ENCODE measurements around the gene NGB. TPM values are rescaled to one million over a fixed set of nuclear protein-coding genes. Genes with fewer than 3 reads are reported as not detected.

The NGB gene
- total and polyA plus RNA-seq, 2 donors (not counting 1 experiment from before 2014, with no cell fraction given): not detected

DNA sequence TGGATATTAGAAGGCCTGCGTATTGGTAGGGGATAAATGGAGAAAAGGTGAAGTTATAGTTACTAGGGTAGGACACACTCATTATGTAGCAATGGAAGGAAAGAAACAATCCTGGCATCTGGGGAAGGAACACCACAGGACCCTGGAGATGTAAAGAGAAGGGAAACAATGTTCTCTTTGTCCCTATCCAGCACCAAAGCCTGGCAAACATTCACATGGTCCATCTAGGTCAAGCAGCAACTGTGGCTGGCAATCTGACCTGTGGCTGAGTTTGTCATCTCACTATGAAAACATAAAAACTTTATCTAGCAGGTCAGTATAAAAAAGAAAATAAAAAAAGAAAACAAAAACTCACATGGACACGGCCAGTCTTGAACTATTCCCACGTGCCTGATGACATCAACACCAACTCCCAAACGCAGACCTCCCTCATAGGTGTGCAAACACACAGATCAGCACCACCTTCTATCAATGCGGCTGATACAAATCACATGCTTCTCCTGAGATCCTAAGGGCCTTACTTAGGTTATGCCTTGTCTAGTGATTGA lies 47.1 kb upstream of the NGB start:
- H3K27me3 ChIP-seq (ENCODE audit: control insufficient read depth, insufficient read depth, low read length): no peaks in the 10 kb centered on the region
- no peak overlapping the region for H3K4me3 ChIP-seq (replicated peaks in 1 of 4; ENCODE audit: control extremely low read depth in 1 of 4, insufficient read depth in 1 of 4, low read depth in 3 of 4, low read length in 4 of 4)
- H3K9me3 ChIP-seq (ENCODE audit: control insufficient read depth, insufficient read depth, low read depth, low read length): no peaks in the 10 kb centered on the region
- H3K4me1 ChIP-seq (ENCODE audit: control insufficient read depth, extremely low read depth, insufficient read depth, low read length): peaks cover 5% of the 10 kb centered on the region
- H3K4me2 ChIP-seq (ENCODE audit: extremely low read depth, insufficient read depth, low read length): no peak overlapping the region
- H3K36me3 ChIP-seq (ENCODE audit: control insufficient read depth, insufficient read depth, low read length): no peaks in the 10 kb centered on the region
- H4K20me1 ChIP-seq (ENCODE audit: control insufficient read depth, extremely low read depth, insufficient read depth, low read length): no peaks in the 10 kb centered on the region
- peaks cover 5% of the 10 kb centered on the region for H3K79me2 ChIP-seq (ENCODE audit: control insufficient read depth, insufficient read depth, low read length)
- no peak for DNase-seq (ENCODE audit: low read depth in 2 of 2)
- TF ChIP-seq, protein P1, sequence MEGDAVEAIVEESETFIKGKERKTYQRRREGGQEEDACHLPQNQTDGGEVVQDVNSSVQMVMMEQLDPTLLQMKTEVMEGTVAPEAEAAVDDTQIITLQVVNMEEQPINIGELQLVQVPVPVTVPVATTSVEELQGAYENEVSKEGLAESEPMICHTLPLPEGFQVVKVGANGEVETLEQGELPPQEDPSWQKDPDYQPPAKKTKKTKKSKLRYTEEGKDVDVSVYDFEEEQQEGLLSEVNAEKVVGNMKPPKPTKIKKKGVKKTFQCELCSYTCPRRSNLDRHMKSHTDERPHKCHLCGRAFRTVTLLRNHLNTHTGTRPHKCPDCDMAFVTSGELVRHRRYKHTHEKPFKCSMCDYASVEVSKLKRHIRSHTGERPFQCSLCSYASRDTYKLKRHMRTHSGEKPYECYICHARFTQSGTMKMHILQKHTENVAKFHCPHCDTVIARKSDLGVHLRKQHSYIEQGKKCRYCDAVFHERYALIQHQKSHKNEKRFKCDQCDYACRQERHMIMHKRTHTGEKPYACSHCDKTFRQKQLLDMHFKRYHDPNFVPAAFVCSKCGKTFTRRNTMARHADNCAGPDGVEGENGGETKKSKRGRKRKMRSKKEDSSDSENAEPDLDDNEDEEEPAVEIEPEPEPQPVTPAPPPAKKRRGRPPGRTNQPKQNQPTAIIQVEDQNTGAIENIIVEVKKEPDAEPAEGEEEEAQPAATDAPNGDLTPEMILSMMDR (conservative IDR thresholded peaks at IDR 0.05 in 1 of 2, IDR thresholded peaks at IDR 0.05 in 1 of 2; ENCODE audit: low read depth in 1 of 2, low read length in 2 of 2): no peak
- TF ChIP-seq EZH2 (IDR thresholded peaks at IDR 0.05; ENCODE audit: low read length, missing control alignments): no peak
- no peak overlapping the region for H3K27ac ChIP-seq (ENCODE audit: insufficient read depth, low read length)
- no peak overlapping the region for H2AFZ ChIP-seq (ENCODE audit: low read length)
- no peak overlapping the region for H3K9ac ChIP-seq (ENCODE audit: insufficient read depth, low read length)

DNA sequence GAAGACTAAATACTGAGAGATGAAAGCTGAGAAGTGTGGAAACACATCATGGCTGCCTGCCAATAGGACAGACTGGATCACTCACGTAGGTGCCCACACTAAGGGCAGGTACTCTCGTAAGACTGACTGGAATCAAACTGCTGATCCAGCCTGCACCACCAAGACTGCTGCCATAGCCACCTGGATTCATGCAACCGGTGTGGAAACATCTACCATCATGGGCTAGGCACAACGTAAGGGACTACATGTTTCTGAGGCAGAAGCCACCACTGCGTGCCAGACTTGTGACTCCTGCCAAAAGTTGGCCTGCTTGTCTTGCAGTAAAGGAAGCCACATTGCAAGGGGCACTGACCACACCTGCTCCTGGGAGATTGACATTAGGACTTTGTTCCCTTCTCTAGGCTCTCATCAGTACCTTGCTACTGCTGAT lies 45.9 kb upstream of the NGB start:
- Histone ChIP-seq H3K4me1 (ENCODE audit: control insufficient read depth, extremely low read depth, insufficient read depth, low read length) (peaks cover 5% of the 10 kb centered on the region), H3K9ac (ENCODE audit: insufficient read depth, low read length) (no peak overlapping the region), H3K9me3 (ENCODE audit: control insufficient read depth, insufficient read depth, low read depth, low read length) (no peaks in the 10 kb centered on the region), H3K36me3 (ENCODE audit: control insufficient read depth, insufficient read depth, low read length) (no peaks in the 10 kb centered on the region), H3K4me3 (replicated peaks in 1 of 4; ENCODE audit: control extremely low read depth in 1 of 4, insufficient read depth in 1 of 4, low read depth in 3 of 4, low read length in 4 of 4) (no peak overlapping the region), H3K4me2 (ENCODE audit: extremely low read depth, insufficient read depth, low read length) (no peak overlapping the region), H3K27me3 (ENCODE audit: control insufficient read depth, insufficient read depth, low read length) (no peaks in the 10 kb centered on the region), H4K20me1 (ENCODE audit: control insufficient read depth, extremely low read depth, insufficient read depth, low read length) (no peaks in the 10 kb centered on the region), H3K79me2 (ENCODE audit: control insufficient read depth, insufficient read depth, low read length) (peaks cover 5% of the 10 kb centered on the region), H2AFZ (ENCODE audit: low read length) (no peak overlapping the region), H3K27ac (ENCODE audit: insufficient read depth, low read length) (no peak overlapping the region)
- DNase-seq (ENCODE audit: low read depth in 2 of 2): no peak
- no peak for TF ChIP-seq EZH2 (IDR thresholded peaks at IDR 0.05; ENCODE audit: low read length, missing control alignments)
- TF ChIP-seq, protein P1 (conservative IDR thresholded peaks at IDR 0.05 in 1 of 2, IDR thresholded peaks at IDR 0.05 in 1 of 2; ENCODE audit: low read depth in 1 of 2, low read length in 2 of 2): no peak

DNA sequence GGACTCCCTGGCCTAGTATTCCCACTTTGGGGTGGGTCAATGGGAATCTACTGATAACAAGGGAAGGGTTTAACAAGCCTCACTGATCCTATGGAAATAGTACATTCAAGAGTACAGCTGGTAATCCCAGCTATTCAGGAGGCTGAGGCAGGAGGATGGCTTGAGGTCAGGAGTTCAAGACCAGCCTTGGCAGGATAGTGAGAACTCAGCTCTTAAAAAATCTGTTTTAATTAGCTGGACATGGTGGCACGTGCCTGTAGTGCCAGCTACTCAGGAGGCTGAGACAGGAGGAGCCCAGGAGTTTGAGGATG lies 45.1 kb upstream of the NGB start:
- Histone ChIP-seq H3K9ac (ENCODE audit: insufficient read depth, low read length) (no peak overlapping the region), H3K9me3 (ENCODE audit: control insufficient read depth, insufficient read depth, low read depth, low read length) (no peaks in the 10 kb centered on the region), H3K27me3 (ENCODE audit: control insufficient read depth, insufficient read depth, low read length) (no peaks in the 10 kb centered on the region), H2AFZ (ENCODE audit: low read length) (no peak overlapping the region), H3K27ac (ENCODE audit: insufficient read depth, low read length) (no peak overlapping the region), H3K4me3 (replicated peaks in 1 of 4; ENCODE audit: control extremely low read depth in 1 of 4, insufficient read depth in 1 of 4, low read depth in 3 of 4, low read length in 4 of 4) (no peak overlapping the region), H4K20me1 (ENCODE audit: control insufficient read depth, extremely low read depth, insufficient read depth, low read length) (no peaks in the 10 kb centered on the region), H3K79me2 (ENCODE audit: control insufficient read depth, insufficient read depth, low read length) (peaks cover 5% of the 10 kb centered on the region), H3K4me2 (ENCODE audit: extremely low read depth, insufficient read depth, low read length) (no peak overlapping the region), H3K36me3 (ENCODE audit: control insufficient read depth, insufficient read depth, low read length) (no peaks in the 10 kb centered on the region), H3K4me1 (ENCODE audit: control insufficient read depth, extremely low read depth, insufficient read depth, low read length) (peaks cover 5% of the 10 kb centered on the region)
- TF ChIP-seq EZH2 (IDR thresholded peaks at IDR 0.05; ENCODE audit: low read length, missing control alignments): no peak
- TF ChIP-seq, protein P1 (conservative IDR thresholded peaks at IDR 0.05 in 1 of 2, IDR thresholded peaks at IDR 0.05 in 1 of 2; ENCODE audit: low read depth in 1 of 2, low read length in 2 of 2): no peak
- DNase-seq (ENCODE audit: low read depth in 2 of 2): no peak

Measured in fibroblast of lung (primary cell).